PC-9 (cell line): ENCODE measurements around the gene GPATCH4. TPM values are rescaled to one million over a fixed set of nuclear protein-coding genes. Genes with fewer than 3 reads are reported as not detected.

Experiments used
- BruUV-seq: library from RNA; stranded (reverse); fragments of 400-500 nt; replicated peaks from 2 replicates; lab custom pipeline; 2021; lab: Mats Ljungman, UMichigan
- CTCF ChIA-PET: fragments of 300-600 bp; sonication (Branson Sonifier 250); formaldehyde crosslinking; loops from one replicate; lab custom pipeline; 2022; ENCODE audit warnings: antibody characterized with exemption; lab: Charles Lee
- POLR2A ChIA-PET: fragments of 300-600 bp; sonication (Branson Sonifier 250); formaldehyde crosslinking; loops from one replicate; lab custom pipeline; 2022; ENCODE audit warnings: antibody characterized with exemption; ENCODE audit not compliant: unreplicated experiment; lab: Charles Lee
- DNase-seq, 2 experiments: peaks; one replicate each; pipeline versions ENCODE4 v3.0.0 to v3.0.0-alpha.2; 2015 to 2022; ENCODE audit warnings: mixed read lengths in 1 of 2
- H2AFZ ChIP-seq: fragments of 200-600 bp; sonication (generic); 2 replicates; pipeline ENCODE4 v1.8.1; 2017; ENCODE audit warnings: antibody characterized with exemption
- H3F3A ChIP-seq: fragments of 200-600 bp; sonication (generic); 2 replicates; pipeline ENCODE4 v1.8.1; 2017; ENCODE audit warnings: antibody characterized with exemption, mild to moderate bottlenecking, low read depth; ENCODE audit not compliant: insufficient read depth
- H3K27ac ChIP-seq: fragments of 200-600 bp; sonication (generic); 2 replicates; pipeline ENCODE4 v1.6.1; 2016; ENCODE audit warnings: mixed run types
- H3K27me3 ChIP-seq: fragments of 200-600 bp; sonication (generic); 2 replicates; pipeline ENCODE4 v1.6.1; 2016; ENCODE audit warnings: low read depth, mixed run types; ENCODE audit not compliant: insufficient read depth
- H3K36me3 ChIP-seq: fragments of 200-600 bp; sonication (generic); 2 replicates; pipeline ENCODE4 v1.6.1; 2016; ENCODE audit warnings: low read depth, mixed run types
- H3K4me1 ChIP-seq: fragments of 200-600 bp; sonication (generic); replicated peaks from 2 replicates; pipeline ENCODE4 v1.6.1; 2016; ENCODE audit warnings: mixed run types; ENCODE audit not compliant: insufficient read depth
- H3K4me2 ChIP-seq: fragments of 200-600 bp; sonication (generic); 2 replicates; pipeline ENCODE4 v1.6.1; 2017; ENCODE audit warnings: mixed run types
- H3K4me3 ChIP-seq: fragments of 200-600 bp; sonication (generic); 2 replicates; pipeline ENCODE4 v1.6.1; 2016; ENCODE audit warnings: mixed run types
- H3K79me2 ChIP-seq: fragments of 200-600 bp; sonication (generic); 2 replicates; pipeline ENCODE4 v1.6.1; 2017; ENCODE audit warnings: low read depth, mixed run types
- H3K9me2 ChIP-seq: fragments of 200-600 bp; sonication (generic); 2 replicates; pipeline ENCODE4 v1.8.1; 2017; ENCODE audit warnings: mild to moderate bottlenecking; ENCODE audit not compliant: insufficient read depth
- H3K9me3 ChIP-seq: fragments of 200-600 bp; sonication (generic); 2 replicates; pipeline ENCODE4 v1.8.1; 2016; ENCODE audit warnings: low read depth; ENCODE audit not compliant: insufficient read depth
- H4K20me1 ChIP-seq: fragments of 200-600 bp; sonication (generic); 2 replicates; pipeline ENCODE4 v1.8.1; 2017; ENCODE audit not compliant: insufficient read depth
- CTCF ChIP-seq: fragments of 200-600 bp; sonication (generic); conservative IDR thresholded peaks from 2 replicates; pipeline ENCODE4 v1.6.1; 2017; ENCODE audit warnings: mixed run types, antibody characterized with exemption, mild to moderate bottlenecking, moderate library complexity
- EZH2 ChIP-seq: fragments of 200-600 bp; sonication (generic); IDR thresholded peaks from 2 replicates; pipeline ENCODE4 v1.8.0; 2017; ENCODE audit warnings: antibody characterized with exemption, low read depth
- intact Hi-C: fragments of 100-400 bp; cut with micrococcal nuclease; formaldehyde crosslinking; loops from one replicate; pipeline ENCODE4 v1.10.0; 2022; ENCODE audit not compliant: unreplicated experiment
- total RNA-seq: library from RNA; stranded (reverse); gene quantifications from 2 replicates; pipeline ENCODE4 v1.2.3, GENCODE V29; 2021

Gene GPATCH4
- total RNA-seq, 1 experiment from 2014 or later: 17.5 TPM

GRCh38 chr1:156552518-156552917 is 48.8 kb downstream of the GPATCH4 start:
- Histone ChIP-seq H3K27ac (peak overlapping the region; percentile 88), H3K4me2 (peak overlapping the region; percentile 67), H4K20me1 (no peaks in the 10 kb centered on the region), H3K36me3 (peaks cover 9% of the 10 kb centered on the region), H3K79me2 (no peaks in the 10 kb centered on the region), H3F3A (peaks cover 33% of the 10 kb centered on the region), H3K9me2 (no peaks in the 10 kb centered on the region), H3K4me1 (peaks cover 35% of the 10 kb centered on the region), H3K27me3 (no peaks in the 10 kb centered on the region), H3K4me3 (no peak overlapping the region), H2AFZ (no peak overlapping the region), H3K9me3 (no peaks in the 10 kb centered on the region)
- DNase-seq: peak; percentile 7 to 56
- intact Hi-C loops: no loop called here
- POLR2A ChIA-PET: interaction anchor here (0.6 to 0.7 kb wide), 2 partner anchors 48 to 73 kb away, joined by 6 to 8 read pairs; no protein-coding TSS in a partner anchor
- no TSS peak for BruUV-seq
- CTCF ChIA-PET: no interaction called here
- TF ChIP-seq EZH2: no peak
- TF ChIP-seq CTCF: no peak

GRCh38 chr1:156551869-156552268 is 49.4 kb downstream of the GPATCH4 start:
- Histone ChIP-seq H3K4me3 (no peak overlapping the region; the same call in 1 of the 2 replicates), H3K79me2 (no peaks in the 10 kb centered on the region), H4K20me1 (no peaks in the 10 kb centered on the region), H3K4me2 (peak overlapping the region; percentile 67), H2AFZ (no peak overlapping the region), H3K36me3 (peaks cover 12% of the 10 kb centered on the region), H3K4me1 (peaks cover 35% of the 10 kb centered on the region), H3F3A (peaks cover 33% of the 10 kb centered on the region), H3K9me2 (no peaks in the 10 kb centered on the region), H3K27ac (peak overlapping the region; percentile 88), H3K27me3 (no peaks in the 10 kb centered on the region), H3K9me3 (no peaks in the 10 kb centered on the region)
- TF ChIP-seq CTCF (no peak), EZH2 (no peak)
- intact Hi-C loops: no loop called here
- CTCF ChIA-PET: interaction anchor here (0.6 kb wide), 2 partner anchors 14 to 95 kb away, joined by 3 to 7 read pairs; no protein-coding TSS in a partner anchor
- POLR2A ChIA-PET: interaction anchor here (0.6 to 0.7 kb wide), 2 partner anchors 47 to 95 kb away, joined by 3 to 8 read pairs; no protein-coding TSS in a partner anchor
- no TSS peak for BruUV-seq
- peak; percentile 55 to 93 for DNase-seq

- peaks cover 35% of the 10 kb centered on the region for H3K4me1 ChIP-seq
- H2AFZ ChIP-seq: no peak overlapping the region
- no peaks in the 10 kb centered on the region for H3K27me3 ChIP-seq
- CTCF ChIA-PET: interaction anchor here (0.6 kb wide), 2 partner anchors 13 to 94 kb away, joined by 3 to 7 read pairs; no protein-coding TSS in a partner anchor
- H3F3A ChIP-seq: peaks cover 33% of the 10 kb centered on the region
- no peaks in the 10 kb centered on the region for H4K20me1 ChIP-seq
- H3K27ac ChIP-seq: peak overlapping the region; percentile 88
- no peaks in the 10 kb centered on the region for H3K9me2 ChIP-seq
- no TSS peak for BruUV-seq
- POLR2A ChIA-PET: no interaction called here
- H3K36me3 ChIP-seq: peaks cover 8% of the 10 kb centered on the region
- peak overlapping the region; percentile 67 for H3K4me2 ChIP-seq
- no peak for DNase-seq
- no peaks in the 10 kb centered on the region for H3K79me2 ChIP-seq
- no peaks in the 10 kb centered on the region for H3K9me3 ChIP-seq
- H3K4me3 ChIP-seq: no peak overlapping the region; the same call in 1 of the 2 replicates
- intact Hi-C loops: no loop called here
- TF ChIP-seq EZH2 (no peak), CTCF (no peak)
These were observed 50.1 kb downstream of the GPATCH4 start for GRCh38 chr1:156551066-156551643.
